Left lung (tissue), 10 donors: ENCODE results near the gene COG3. TPM values are rescaled to one million over a fixed set of nuclear protein-coding genes. Genes with fewer than 3 reads are reported as not detected.

ENCODE experiments used
- ATAC-seq: fragments of 200-7000 bp; cut with Tn5 transposase; one replicate; pipeline ENCODE4 v1.9.1; 2020; ENCODE audit warnings: moderate library complexity
- DNase-seq, 4 donors: peaks; one replicate each; pipeline ENCODE4 v3.0.0-alpha.2; 2013 to 2020
- H3K27ac ChIP-seq, 2 donors: fragments of 200-600 bp; sonication (generic) in 1 of 2; one replicate each; pipeline versions ENCODE4 v1.5.0 to v1.8.0; 2020 to 2021
- H3K27me3 ChIP-seq, 2 donors: fragments of 200-600 bp; sonication (generic) in 1 of 2; one replicate each; pipeline versions ENCODE4 v1.5.0 to v1.8.0; 2020 to 2021
- H3K36me3 ChIP-seq, 2 donors: fragments of 200-600 bp; sonication (generic) in 1 of 2; one replicate each; pipeline versions ENCODE4 v1.5.0 to v1.8.0; 2020 to 2021
- H3K4me1 ChIP-seq, 2 donors: fragments of 200-600 bp; one replicate each; pipeline ENCODE4 v1.8.0; 2021
- H3K4me3 ChIP-seq, 2 donors: fragments of 200-600 bp; sonication (generic) in 1 of 2; one replicate each; pipeline versions ENCODE4 v1.5.0 to v1.8.0; 2020 to 2021; ENCODE audit warnings: mild to moderate bottlenecking in 1 of 2
- H3K9me3 ChIP-seq, 2 donors: fragments of 200-600 bp; sonication (generic) in 1 of 2; one replicate each; pipeline versions ENCODE4 v1.5.0 to v1.8.0; 2020 to 2021
- intact Hi-C, 2 donors: fragments of 100-400 bp; cut with DNase I; formaldehyde crosslinking; loops; one replicate each; pipeline versions ENCODE4 v1.11.2 to v1.14.2; 2022
- polyA plus RNA-seq, 6 donors: library from polyadenylated mRNA; unstranded; fragments of 120-200 nt; gene quantifications; one replicate each; pipeline ENCODE4 v1.2.1, GENCODE V29; 2013; ENCODE audit not compliant: insufficient read length in 6 of 6
- total RNA-seq, 2 donors: library from RNA; stranded (reverse); fragmentation: NEBNext Ultra II Directional; extraction: Animal tissue kit (Norgen Biotek cat#: 25700); gene quantifications; one replicate each; pipeline ENCODE4 v1.2.1, GENCODE V29; 2021
- TF ChIP-seq, protein P1 (sequence below), 2 donors: fragments of 200-600 bp; sonication (generic) in 1 of 2; IDR thresholded peaks; one replicate each; pipeline versions ENCODE4 v1.5.0 to v1.8.0; 2021; ENCODE audit warnings: antibody characterized with exemption in 2 of 2
- donor health status: DM: no; HTN: yes; CAD: no.
- donor health status: DM: no; HTN: no; CAD: no.

COG3 gene
- total and polyA plus RNA-seq, 8 donors = 20.6 to 37.8 (median 34.9) TPM

DNA sequence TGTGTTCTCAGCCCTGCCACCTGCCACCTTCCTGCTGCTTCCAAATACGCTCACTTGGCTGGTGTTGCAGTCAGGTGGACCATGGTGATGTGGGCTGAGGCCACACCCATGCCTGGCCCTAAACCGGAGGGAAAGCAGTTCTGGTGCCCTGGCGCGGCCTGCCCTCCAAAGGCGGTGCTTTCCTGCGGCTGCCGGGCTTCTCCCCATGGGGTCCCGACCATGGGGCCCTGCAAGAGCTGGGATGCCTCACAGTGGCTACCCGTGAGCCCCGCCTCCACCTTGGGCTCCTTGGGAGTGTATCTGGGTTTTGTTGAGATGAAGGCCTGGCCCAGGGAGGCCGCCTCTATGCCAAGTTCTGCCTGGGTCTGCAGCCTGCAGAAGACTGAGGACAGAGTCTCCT, 77.1 kb downstream of the COG3 start:
- Histone ChIP-seq H3K4me3 (no peak overlapping the region), H3K27ac (no peak overlapping the region), H3K4me1 (no peaks in the 10 kb centered on the region), H3K36me3 (no peaks in the 10 kb centered on the region), H3K27me3 (no peaks in the 10 kb centered on the region), H3K9me3 (no peaks in the 10 kb centered on the region)
- ATAC-seq = no peak
- peak in 1 of 4 donors; percentile 65 for DNase-seq
- TF ChIP-seq, protein P1, sequence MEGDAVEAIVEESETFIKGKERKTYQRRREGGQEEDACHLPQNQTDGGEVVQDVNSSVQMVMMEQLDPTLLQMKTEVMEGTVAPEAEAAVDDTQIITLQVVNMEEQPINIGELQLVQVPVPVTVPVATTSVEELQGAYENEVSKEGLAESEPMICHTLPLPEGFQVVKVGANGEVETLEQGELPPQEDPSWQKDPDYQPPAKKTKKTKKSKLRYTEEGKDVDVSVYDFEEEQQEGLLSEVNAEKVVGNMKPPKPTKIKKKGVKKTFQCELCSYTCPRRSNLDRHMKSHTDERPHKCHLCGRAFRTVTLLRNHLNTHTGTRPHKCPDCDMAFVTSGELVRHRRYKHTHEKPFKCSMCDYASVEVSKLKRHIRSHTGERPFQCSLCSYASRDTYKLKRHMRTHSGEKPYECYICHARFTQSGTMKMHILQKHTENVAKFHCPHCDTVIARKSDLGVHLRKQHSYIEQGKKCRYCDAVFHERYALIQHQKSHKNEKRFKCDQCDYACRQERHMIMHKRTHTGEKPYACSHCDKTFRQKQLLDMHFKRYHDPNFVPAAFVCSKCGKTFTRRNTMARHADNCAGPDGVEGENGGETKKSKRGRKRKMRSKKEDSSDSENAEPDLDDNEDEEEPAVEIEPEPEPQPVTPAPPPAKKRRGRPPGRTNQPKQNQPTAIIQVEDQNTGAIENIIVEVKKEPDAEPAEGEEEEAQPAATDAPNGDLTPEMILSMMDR (IDR thresholded peaks at IDR 0.05) = no peak
- intact Hi-C loops = no loop called here

DNA sequence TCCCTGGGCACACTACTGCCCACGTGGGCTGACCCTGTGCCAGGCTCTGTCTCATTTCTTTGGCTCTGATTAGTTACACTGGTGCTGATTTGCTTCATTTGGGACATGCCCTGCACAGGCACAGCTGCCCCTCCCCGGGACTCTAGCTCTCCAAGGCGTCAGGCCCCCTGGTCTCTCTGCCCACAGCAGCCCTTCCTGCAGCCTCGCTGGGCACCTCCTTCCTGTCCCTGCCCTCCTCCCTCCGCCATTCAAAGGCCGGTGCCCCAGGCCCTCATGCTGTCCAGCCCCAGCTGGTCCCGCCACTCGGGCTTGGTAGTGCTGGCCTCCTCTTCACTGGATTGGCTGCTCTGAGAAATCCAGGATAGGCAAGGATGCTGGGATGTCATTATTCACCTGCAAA, 77.7 kb downstream of the COG3 start:
- Histone ChIP-seq H3K27ac (no peak overlapping the region), H3K27me3 (no peaks in the 10 kb centered on the region), H3K4me3 (no peak overlapping the region), H3K4me1 (no peaks in the 10 kb centered on the region), H3K9me3 (no peaks in the 10 kb centered on the region), H3K36me3 (no peaks in the 10 kb centered on the region)
- ATAC-seq (no peak), DNase-seq (peak in 1 of 4 donors; percentile 70)
- TF ChIP-seq, protein P1 (IDR thresholded peaks at IDR 0.05) = no peak
- intact Hi-C loops = no loop called here

DNA sequence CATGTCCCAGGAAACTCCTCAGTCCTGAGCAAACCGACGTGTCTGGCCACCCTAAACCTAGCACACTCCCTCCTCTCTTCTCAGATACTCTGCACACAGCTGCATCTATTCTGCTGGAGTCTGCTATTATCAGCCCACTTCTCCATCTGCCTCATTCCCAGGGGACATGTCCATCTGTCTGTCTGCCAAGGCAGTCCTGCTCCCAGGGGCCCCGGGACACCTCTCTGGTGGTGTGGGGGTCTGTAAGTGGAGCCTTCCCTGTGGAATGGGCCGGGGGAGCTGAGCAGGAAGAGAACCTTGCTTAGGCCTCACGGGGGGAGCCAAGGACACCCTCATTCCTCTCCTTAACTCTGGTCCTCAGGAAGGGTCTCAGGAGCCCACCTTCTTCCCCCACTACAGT, 78.1 kb downstream of the COG3 start:
- Histone ChIP-seq H3K36me3 (no peaks in the 10 kb centered on the region), H3K27me3 (no peaks in the 10 kb centered on the region), H3K4me3 (no peak overlapping the region), H3K4me1 (no peaks in the 10 kb centered on the region), H3K27ac (no peak overlapping the region), H3K9me3 (no peaks in the 10 kb centered on the region)
- DNase-seq = peak in 1 of 4 donors; percentile 58
- no peak for ATAC-seq
- intact Hi-C loops = no loop called here
- TF ChIP-seq, protein P1 (IDR thresholded peaks at IDR 0.05) = no peak

DNA sequence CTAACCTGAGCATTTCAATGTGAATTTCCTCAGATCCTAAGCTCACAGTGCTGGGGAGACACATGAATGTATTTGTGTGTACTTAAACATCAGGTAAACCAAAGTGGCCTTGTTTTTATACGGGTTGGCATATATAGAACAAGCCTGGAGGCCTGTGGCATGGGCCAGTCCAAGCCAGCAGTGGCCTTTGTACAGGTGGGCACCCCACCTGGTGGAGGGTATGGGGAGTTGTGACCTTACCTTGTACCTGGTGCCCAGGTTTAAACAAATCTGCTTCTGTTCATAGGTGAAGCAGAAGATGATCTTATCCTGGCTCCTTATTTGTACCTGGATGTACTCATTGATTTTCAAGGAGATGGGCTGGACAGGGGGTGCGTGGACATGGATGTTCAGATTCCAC, 79.8 kb downstream of the COG3 start:
- TF ChIP-seq, protein P1 (IDR thresholded peaks at IDR 0.05) = no peak
- Histone ChIP-seq H3K27ac (no peak overlapping the region), H3K4me3 (no peak overlapping the region), H3K27me3 (no peaks in the 10 kb centered on the region), H3K4me1 (no peaks in the 10 kb centered on the region), H3K9me3 (no peaks in the 10 kb centered on the region), H3K36me3 (no peaks in the 10 kb centered on the region)
- intact Hi-C loops = no loop called here
- ATAC-seq (no peak), DNase-seq (no peak)

DNA sequence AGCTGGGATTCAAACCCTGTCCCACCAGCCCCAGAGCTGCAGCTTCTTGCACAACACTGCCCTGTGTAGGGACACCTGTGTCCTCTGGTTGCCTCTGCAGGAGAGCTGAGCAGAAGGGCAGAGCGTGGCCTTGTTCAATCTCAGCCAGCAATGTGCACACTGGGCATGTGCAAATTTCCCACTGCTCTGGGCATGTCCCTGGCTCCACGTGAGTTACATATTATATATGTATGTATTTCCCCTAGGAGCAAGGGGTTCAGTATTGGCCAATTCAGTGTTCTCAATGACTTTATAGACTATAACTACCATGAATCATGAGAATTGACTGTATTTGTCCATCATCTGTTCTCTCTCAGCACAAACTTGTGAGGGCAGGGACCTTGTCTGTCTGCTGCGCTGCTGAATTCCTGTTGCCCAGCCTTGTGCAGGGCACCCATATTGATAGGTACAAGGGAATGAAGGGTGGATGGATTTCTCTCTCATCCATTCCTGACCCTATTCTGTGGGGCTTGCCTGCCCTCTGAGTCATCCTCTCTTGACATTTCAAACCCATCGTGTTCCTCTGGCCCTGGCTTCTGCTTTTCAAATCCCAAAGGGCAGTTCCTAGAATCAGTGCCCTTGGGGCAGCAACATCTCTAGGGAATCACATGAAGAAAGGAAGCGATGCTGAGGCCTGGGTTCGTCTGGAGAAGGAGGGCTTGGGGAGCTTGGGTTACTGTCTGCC, 81.1 kb downstream of the COG3 start:
- H3K4me3 ChIP-seq = no peak overlapping the region
- H3K4me1 ChIP-seq = no peaks in the 10 kb centered on the region
- no peak overlapping the region for H3K27ac ChIP-seq
- DNase-seq = no peak
- intact Hi-C loops = no loop called here
- H3K9me3 ChIP-seq = no peaks in the 10 kb centered on the region
- H3K27me3 ChIP-seq = peaks cover 0 to 4% of the 10 kb centered on the region in 2 donors
- ATAC-seq = no peak
- TF ChIP-seq, protein P1 (IDR thresholded peaks at IDR 0.05) = no peak
- H3K36me3 ChIP-seq = no peaks in the 10 kb centered on the region
